CD8-positive, alpha-beta memory T cell (primary cell): ENCODE measurements around the gene AFAP1L1. TPM values are rescaled to one million over a fixed set of nuclear protein-coding genes. Genes with fewer than 3 reads are reported as not detected.

Experiments used
- CTCF ChIA-PET: fragments of 350-600 bp; sonication (Branson Sonifier 250); formaldehyde crosslinking; loops from one replicate; lab custom pipeline; 2021; ENCODE audit warnings: antibody characterized with exemption; lab: Charles Lee
- POLR2A ChIA-PET: fragments of 350-600 bp; sonication (Branson Sonifier 250); formaldehyde crosslinking; loops from one replicate; lab custom pipeline; 2021; ENCODE audit warnings: antibody characterized with exemption; lab: Charles Lee
- DNase-seq, 5 donors: peaks; one replicate each; pipeline versions ENCODE4 v3.0.0 to v3.0.0-alpha.2; 2020 to 2022; ENCODE audit warnings: mixed read lengths in 1 of 5
- H3K27ac ChIP-seq: one replicate; pipeline ENCODE4 v1.7.0; 2013; ENCODE audit warnings: low read depth, mild to moderate bottlenecking, low read length, moderate library complexity
- H3K27me3 ChIP-seq: 2 replicates; pipeline ENCODE4 v1.7.0; 2013; ENCODE audit warnings: low read length, mild to moderate bottlenecking; ENCODE audit not compliant: insufficient read depth, poor library complexity, severe bottlenecking
- H3K36me3 ChIP-seq: 2 replicates; pipeline ENCODE4 v1.7.0; 2013; ENCODE audit warnings: mild to moderate bottlenecking, low read length, moderate library complexity; ENCODE audit not compliant: insufficient read depth
- H3K4me1 ChIP-seq: 2 replicates; pipeline ENCODE4 v1.7.0; 2013; ENCODE audit warnings: mild to moderate bottlenecking, low read length, moderate library complexity; ENCODE audit not compliant: insufficient read depth
- H3K4me3 ChIP-seq: 2 replicates; pipeline ENCODE4 v1.7.0; 2013; ENCODE audit warnings: mild to moderate bottlenecking, low read length
- H3K9me3 ChIP-seq: 2 replicates; pipeline ENCODE4 v1.7.0; 2013; ENCODE audit warnings: mild to moderate bottlenecking, low read length
- H3K27ac Mint-ChIP-seq, 8 donors: one replicate each; pipeline ENCODE4 v1.8.0; 2020 to 2021; ENCODE audit warnings: mixed read lengths in 8 of 8, mild to moderate bottlenecking in 6 of 8, inconsistent platforms in 3 of 8, moderate library complexity in 3 of 8
- H3K27me3 Mint-ChIP-seq, 2 donors: one replicate each; pipeline ENCODE4 v1.8.0; 2020 to 2021; ENCODE audit warnings: mixed read lengths in 2 of 2, mild to moderate bottlenecking in 1 of 2, moderate library complexity in 1 of 2
- H3K36me3 Mint-ChIP-seq, 3 donors: one replicate each; pipeline ENCODE4 v1.8.0; 2020 to 2021; ENCODE audit warnings: mixed read lengths in 3 of 3, inconsistent platforms in 1 of 3, mild to moderate bottlenecking in 1 of 3
- H3K4me1 Mint-ChIP-seq, 3 donors: one replicate each; pipeline ENCODE4 v1.8.0; 2020 to 2021; ENCODE audit warnings: mixed read lengths in 3 of 3, inconsistent platforms in 1 of 3, mild to moderate bottlenecking in 1 of 3
- H3K4me3 Mint-ChIP-seq, 7 donors: one replicate each; pipeline ENCODE4 v1.8.0; 2020 to 2021; ENCODE audit warnings: mixed read lengths in 7 of 7, mild to moderate bottlenecking in 6 of 7, moderate library complexity in 4 of 7, inconsistent platforms in 2 of 7
- H3K9me3 Mint-ChIP-seq, 5 donors: one replicate each; pipeline ENCODE4 v1.8.0; 2020 to 2022; ENCODE audit warnings: mixed read lengths in 5 of 5, mild to moderate bottlenecking in 3 of 5, moderate library complexity in 2 of 5, inconsistent platforms in 1 of 5
- polyA plus RNA-seq: library from polyadenylated mRNA; unstranded; fragments of 300-500 nt; fragmentation: Illumina TruSeq; gene quantifications from one replicate; pipeline ENCODE4 v1.2.3, GENCODE V29; 2021
- total RNA-seq, 2 experiments: library from RNA; stranded (reverse); gene quantifications; one replicate each; pipeline ENCODE4 v1.2.3, GENCODE V29; 2021

The AFAP1L1 gene
- total and polyA plus RNA-seq, 3 experiments from 2014 or later = 0.18 TPM; not detected in 2

DNA sequence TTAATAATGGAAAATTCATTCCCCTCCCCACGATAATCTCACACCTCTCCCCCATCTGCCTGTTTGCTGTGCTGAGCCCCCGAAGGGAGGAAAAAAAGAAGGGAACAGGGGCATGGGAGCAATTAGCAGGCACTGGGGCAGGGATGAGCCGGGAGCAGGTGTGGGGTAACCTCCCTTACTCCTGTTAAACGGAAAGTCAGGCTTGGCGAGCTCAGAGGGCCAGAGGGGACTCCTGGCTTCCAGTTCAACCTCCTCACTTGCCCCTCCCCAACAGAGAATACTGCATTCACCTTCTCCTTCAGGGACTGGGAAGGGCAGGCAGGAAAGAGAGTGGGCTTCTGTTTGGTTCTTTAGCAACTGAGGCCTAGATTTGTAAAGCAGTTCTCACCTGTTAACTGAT lies 1.6 kb downstream of the AFAP1L1 start:
- H3K27me3 ChIP-seq = peaks cover 5% of the 10 kb centered on the region
- peaks cover 0 to 9% (median 0%) of the 10 kb centered on the region in 3 donors for H3K36me3 Mint-ChIP-seq
- H3K27me3 Mint-ChIP-seq = peaks cover 44 to 64% of the 10 kb centered on the region in 2 donors
- H3K27ac Mint-ChIP-seq = no peak overlapping the region
- DNase-seq = no peak
- H3K9me3 Mint-ChIP-seq = peaks cover 0 to 11% (median 9%) of the 10 kb centered on the region in 5 donors
- no peak overlapping the region for H3K4me3 Mint-ChIP-seq
- H3K4me1 ChIP-seq = no peaks in the 10 kb centered on the region
- no peak overlapping the region for H3K27ac ChIP-seq
- H3K4me1 Mint-ChIP-seq = peaks cover 7 to 10% (median 7%) of the 10 kb centered on the region in 3 donors
- peaks cover 3% of the 10 kb centered on the region for H3K9me3 ChIP-seq
- CTCF ChIA-PET = no interaction called here
- H3K4me3 ChIP-seq = no peak overlapping the region
- H3K36me3 ChIP-seq = no peaks in the 10 kb centered on the region
- POLR2A ChIA-PET = no interaction called here

DNA sequence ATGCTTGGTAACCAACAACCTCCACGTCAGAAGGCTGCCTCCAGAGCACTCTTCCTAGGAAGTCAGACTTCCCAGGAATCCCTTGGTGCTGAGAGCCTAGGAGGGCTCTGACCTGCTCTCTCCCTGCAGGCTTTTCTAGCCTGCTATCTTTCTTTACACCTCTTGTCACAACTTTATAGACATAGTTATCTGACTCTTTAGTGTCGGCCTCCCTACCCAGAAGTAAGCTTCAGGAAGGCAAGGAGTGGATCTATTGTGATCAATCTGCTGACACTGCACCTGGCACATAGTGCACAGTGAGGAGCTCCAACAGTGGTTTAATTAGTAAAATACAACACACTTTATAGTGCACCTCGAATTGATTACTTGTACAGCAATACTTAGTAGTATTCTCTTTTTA lies 2.3 kb downstream of the AFAP1L1 start:
- H3K27ac ChIP-seq = no peak overlapping the region
- no peaks in the 10 kb centered on the region for H3K9me3 ChIP-seq
- Mint-ChIP-seq H3K27ac (no peak overlapping the region), H3K4me3 (peak overlapping the region in 1 of 7 donors; percentile 33), H3K9me3 (peaks cover 0 to 4% (median 3%) of the 10 kb centered on the region in 5 donors), H3K4me1 (peaks cover 7 to 10% (median 7%) of the 10 kb centered on the region in 3 donors), H3K36me3 (peaks cover 0 to 3% (median 0%) of the 10 kb centered on the region in 3 donors), H3K27me3 (peaks cover 43 to 70% of the 10 kb centered on the region in 2 donors)
- H3K4me1 ChIP-seq = no peaks in the 10 kb centered on the region
- H3K36me3 ChIP-seq = no peaks in the 10 kb centered on the region
- ChIA-PET POLR2A (no interaction called here), CTCF (interaction anchor here (1.1 kb wide), 1 partner anchor 133 kb away, joined by 3 read pairs; the partner anchor contains the start of gene ABLIM3)
- H3K27me3 ChIP-seq = peaks cover 5% of the 10 kb centered on the region
- H3K4me3 ChIP-seq = no peak overlapping the region
- no peak for DNase-seq

DNA sequence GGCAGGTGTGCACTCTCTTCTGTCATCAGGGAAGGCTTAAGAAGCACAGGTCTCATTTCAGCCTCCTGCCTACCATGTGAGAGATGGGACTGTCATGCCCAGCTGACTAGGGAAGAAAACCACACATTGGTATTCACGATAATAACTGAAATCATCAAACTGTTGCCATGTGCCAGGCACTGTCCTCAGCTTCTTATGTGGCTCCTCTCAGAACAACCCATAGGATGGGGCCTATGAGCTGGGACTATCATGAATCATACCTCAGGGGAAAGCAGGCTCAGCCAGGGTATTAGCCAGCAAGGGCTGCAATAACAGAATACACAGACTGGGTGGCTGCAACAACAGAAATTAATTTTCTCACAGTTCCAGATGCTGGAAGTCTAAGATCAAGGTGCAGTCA lies 3.3 kb downstream of the AFAP1L1 start:
- no peaks in the 10 kb centered on the region for H3K36me3 Mint-ChIP-seq
- H3K27me3 Mint-ChIP-seq = peaks cover 38 to 70% of the 10 kb centered on the region in 2 donors
- peaks cover 7 to 10% (median 7%) of the 10 kb centered on the region in 3 donors for H3K4me1 Mint-ChIP-seq
- H3K27ac Mint-ChIP-seq = no peak overlapping the region
- H3K4me3 ChIP-seq = no peak overlapping the region
- ChIA-PET CTCF (interaction anchor here (1.4 kb wide), 1 partner anchor 134 kb away, joined by 5 read pairs; the partner anchor contains the start of gene ABLIM3), POLR2A (no interaction called here)
- no peaks in the 10 kb centered on the region for H3K9me3 Mint-ChIP-seq
- no peak for DNase-seq
- H3K27ac ChIP-seq = no peak overlapping the region
- H3K4me3 Mint-ChIP-seq = no peak overlapping the region
- H3K9me3 ChIP-seq = no peaks in the 10 kb centered on the region
- peaks cover 5% of the 10 kb centered on the region for H3K27me3 ChIP-seq
- no peaks in the 10 kb centered on the region for H3K4me1 ChIP-seq
- no peaks in the 10 kb centered on the region for H3K36me3 ChIP-seq

DNA sequence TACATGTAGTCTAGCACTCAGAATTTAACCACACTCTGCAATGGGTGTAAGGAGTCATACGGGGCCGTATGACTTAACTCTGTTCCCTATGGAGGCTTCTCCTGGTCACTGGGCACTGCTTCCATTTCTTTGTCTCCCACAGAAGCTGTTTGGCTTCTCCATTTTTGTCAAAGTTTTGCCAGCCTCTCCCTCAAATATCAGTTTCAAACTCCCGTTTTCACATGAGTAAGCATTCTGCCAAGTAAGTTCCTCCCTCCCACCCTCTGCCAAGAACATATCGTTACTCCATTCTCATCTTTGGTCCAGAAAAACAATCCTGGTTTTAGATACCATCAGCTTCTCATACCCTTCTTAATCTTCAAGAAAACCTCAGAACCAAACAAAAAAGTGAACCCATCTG lies 6.1 kb downstream of the AFAP1L1 start:
- H3K4me1 ChIP-seq = no peaks in the 10 kb centered on the region
- H3K36me3 ChIP-seq = no peaks in the 10 kb centered on the region
- H3K4me3 Mint-ChIP-seq = no peak overlapping the region
- ChIA-PET CTCF (no interaction called here), POLR2A (no interaction called here)
- H3K27me3 Mint-ChIP-seq = peaks cover 23 to 73% of the 10 kb centered on the region in 2 donors
- DNase-seq = no peak
- no peaks in the 10 kb centered on the region for H3K9me3 Mint-ChIP-seq
- no peaks in the 10 kb centered on the region for H3K4me1 Mint-ChIP-seq
- H3K27ac ChIP-seq = no peak overlapping the region
- no peak overlapping the region for H3K4me3 ChIP-seq
- no peak overlapping the region for H3K27ac Mint-ChIP-seq
- H3K36me3 Mint-ChIP-seq = no peaks in the 10 kb centered on the region
- no peaks in the 10 kb centered on the region for H3K27me3 ChIP-seq
- H3K9me3 ChIP-seq = no peaks in the 10 kb centered on the region

DNA sequence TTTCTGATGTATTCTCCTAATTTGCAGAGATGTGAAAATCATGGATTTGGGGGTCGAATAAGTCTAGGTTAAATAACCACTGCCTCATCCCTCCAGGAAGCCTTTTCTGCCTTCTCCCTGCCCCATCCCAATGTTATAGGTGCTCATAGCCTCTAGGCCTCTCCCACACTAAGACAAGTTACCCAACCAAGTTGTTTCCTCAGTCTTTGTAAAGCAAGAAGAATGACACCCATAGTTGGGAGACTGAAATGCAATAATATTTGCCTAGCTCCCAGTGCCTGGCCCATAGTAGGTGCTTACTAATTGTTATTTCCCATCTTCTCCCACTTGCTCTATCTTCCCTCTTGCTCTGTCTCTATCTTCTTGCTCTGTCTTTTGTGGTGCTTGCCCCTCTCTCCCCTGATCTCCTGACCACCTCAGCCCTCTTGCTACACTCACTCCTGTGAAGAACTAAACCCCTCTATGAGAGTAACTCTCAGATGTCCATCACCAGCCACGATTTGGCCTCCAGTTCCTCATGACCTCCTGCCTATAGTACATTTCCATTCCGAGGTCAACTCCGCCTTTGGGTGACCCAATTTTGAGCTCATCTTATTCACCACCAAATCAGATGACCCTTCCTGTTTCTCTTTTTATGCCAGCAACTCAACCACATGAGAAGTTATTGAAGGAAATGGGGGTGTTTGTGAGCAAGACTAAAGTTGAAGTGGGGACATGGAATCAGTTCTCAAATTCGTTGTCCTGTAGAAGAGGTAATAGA lies 7.0 kb downstream of the AFAP1L1 start:
- Mint-ChIP-seq H3K27ac (no peak overlapping the region), H3K27me3 (peaks cover 17 to 65% of the 10 kb centered on the region in 2 donors), H3K9me3 (no peaks in the 10 kb centered on the region), H3K36me3 (no peaks in the 10 kb centered on the region), H3K4me3 (no peak overlapping the region), H3K4me1 (no peaks in the 10 kb centered on the region)
- Histone ChIP-seq H3K27me3 (no peaks in the 10 kb centered on the region), H3K9me3 (no peaks in the 10 kb centered on the region), H3K27ac (no peak overlapping the region), H3K4me3 (no peak overlapping the region), H3K36me3 (no peaks in the 10 kb centered on the region), H3K4me1 (no peaks in the 10 kb centered on the region)
- no peak for DNase-seq
- ChIA-PET CTCF (interaction anchor here (1.6 kb wide), 1 partner anchor 13 kb away, joined by 5 read pairs; no protein-coding TSS in a partner anchor), POLR2A (no interaction called here)

DNA sequence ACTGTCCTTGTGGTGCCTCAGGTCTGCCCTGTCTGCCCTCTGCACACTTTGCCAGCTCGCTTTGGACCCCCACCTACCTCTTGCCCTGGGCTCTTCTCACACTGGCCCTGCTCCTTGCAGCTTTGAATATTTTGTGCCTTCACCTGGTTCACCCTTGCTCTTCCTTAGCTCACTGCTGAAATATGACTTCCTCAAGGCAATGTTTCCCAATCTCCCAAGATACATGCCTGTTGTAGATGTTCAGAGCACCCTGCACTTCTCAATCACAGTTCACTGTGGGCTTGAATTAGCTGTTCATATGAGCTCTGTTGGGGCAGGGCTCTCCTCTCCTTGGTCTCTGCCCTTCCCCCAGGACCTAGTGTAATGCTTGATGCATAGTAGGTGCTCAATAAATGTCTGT lies 8.0 kb downstream of the AFAP1L1 start:
- H3K4me1 Mint-ChIP-seq = no peaks in the 10 kb centered on the region

DNA sequence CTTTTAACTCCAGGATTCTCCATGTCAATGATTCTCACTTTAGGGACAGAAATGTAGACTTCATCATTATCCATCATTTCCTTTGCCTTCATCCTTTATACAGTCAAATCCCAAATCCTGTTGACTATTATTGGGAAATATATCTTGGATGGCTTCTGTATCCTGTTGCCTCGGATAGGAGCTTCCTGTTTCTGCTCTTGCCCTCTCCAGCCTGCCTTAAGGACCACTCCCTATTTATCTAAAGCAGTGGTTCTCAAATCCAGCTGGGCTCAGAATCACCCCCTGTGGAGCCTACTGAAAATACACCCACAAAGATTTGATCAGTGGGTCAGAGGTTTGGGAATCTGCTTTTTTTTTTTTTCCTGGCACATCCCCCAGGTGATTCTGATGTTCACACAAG lies 8.5 kb downstream of the AFAP1L1 start:
- peaks cover 10 to 62% of the 10 kb centered on the region in 2 donors for H3K27me3 Mint-ChIP-seq
- Histone ChIP-seq H3K36me3 (no peaks in the 10 kb centered on the region), H3K27me3 (no peaks in the 10 kb centered on the region), H3K4me1 (no peaks in the 10 kb centered on the region), H3K4me3 (no peak overlapping the region), H3K9me3 (no peaks in the 10 kb centered on the region), H3K27ac (no peak overlapping the region)
- no peaks in the 10 kb centered on the region for H3K36me3 Mint-ChIP-seq
- H3K9me3 Mint-ChIP-seq = no peaks in the 10 kb centered on the region
- CTCF ChIA-PET = interaction anchor here (1.4 kb wide), 1 partner anchor 11 kb away, joined by 3 read pairs; no protein-coding TSS in a partner anchor
- no peaks in the 10 kb centered on the region for H3K4me1 Mint-ChIP-seq
- no peak overlapping the region for H3K4me3 Mint-ChIP-seq
- DNase-seq = no peak
- no peak overlapping the region for H3K27ac Mint-ChIP-seq
- POLR2A ChIA-PET = no interaction called here

More for the DNA sequence above, 8.0 kb downstream of the AFAP1L1 start:
- no peaks in the 10 kb centered on the region for H3K9me3 Mint-ChIP-seq
- Histone ChIP-seq H3K9me3 (no peaks in the 10 kb centered on the region), H3K4me3 (no peak overlapping the region), H3K27ac (no peak overlapping the region), H3K36me3 (no peaks in the 10 kb centered on the region), H3K27me3 (no peaks in the 10 kb centered on the region), H3K4me1 (no peaks in the 10 kb centered on the region)
- ChIA-PET POLR2A (no interaction called here), CTCF (interaction anchor here (1.4 to 1.6 kb wide), 2 partner anchors 10 to 14 kb away, joined by 3 to 5 read pairs; no protein-coding TSS in a partner anchor)
- H3K36me3 Mint-ChIP-seq = no peaks in the 10 kb centered on the region
- peak overlapping the region in 1 of 8 donors; percentile 29 for H3K27ac Mint-ChIP-seq
- no peak for DNase-seq
- H3K4me3 Mint-ChIP-seq = no peak overlapping the region
- peaks cover 13 to 63% of the 10 kb centered on the region in 2 donors for H3K27me3 Mint-ChIP-seq

DNA sequence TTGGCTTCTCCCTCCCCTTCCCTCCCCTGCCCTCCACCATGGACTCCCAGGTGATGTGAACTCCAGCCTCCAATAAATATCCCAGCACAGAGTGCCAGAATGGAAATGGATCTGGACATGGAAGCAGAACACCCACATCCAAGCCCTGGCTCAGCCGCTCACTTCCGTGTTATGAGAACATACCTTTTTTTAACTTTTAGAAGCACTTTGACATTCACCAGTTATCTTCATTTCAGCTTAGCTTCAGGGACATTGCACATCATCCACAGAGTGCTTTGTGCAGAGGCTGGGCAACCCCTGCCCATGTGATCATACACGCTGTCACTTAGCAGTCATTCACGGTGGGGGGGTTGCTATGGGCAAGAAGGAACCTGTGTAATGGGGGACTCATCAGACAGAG lies 9.1 kb downstream of the AFAP1L1 start:
- no peak overlapping the region for H3K4me3 Mint-ChIP-seq
- peaks cover 8 to 55% of the 10 kb centered on the region in 2 donors for H3K27me3 Mint-ChIP-seq
- no peak overlapping the region for H3K4me3 ChIP-seq
- no peaks in the 10 kb centered on the region for H3K4me1 Mint-ChIP-seq
- no peaks in the 10 kb centered on the region for H3K4me1 ChIP-seq
- no peaks in the 10 kb centered on the region for H3K36me3 Mint-ChIP-seq
- no peak for DNase-seq
- ChIA-PET POLR2A (no interaction called here), CTCF (interaction anchor here (1.4 kb wide), 1 partner anchor 12 kb away, joined by 3 read pairs; no protein-coding TSS in a partner anchor)
- no peaks in the 10 kb centered on the region for H3K9me3 ChIP-seq
- H3K9me3 Mint-ChIP-seq = no peaks in the 10 kb centered on the region
- H3K36me3 ChIP-seq = no peaks in the 10 kb centered on the region
- no peaks in the 10 kb centered on the region for H3K27me3 ChIP-seq
- H3K27ac ChIP-seq = no peak overlapping the region
- H3K27ac Mint-ChIP-seq = no peak overlapping the region
